NCI-H1105 (cell line): ENCODE results near the gene ZNF724.

Experiments
- DNase-seq: peaks from one replicate; lab custom pipeline; 2025; lab: John Stamatoyannopoulos, UW

ZNF724 gene

GRCh38 chr19:23241419-23241818, 8.8 kb downstream of the ZNF724 start:
- DNase-seq = no peak

GRCh38 chr19:23222998-23223652, 27.1 kb downstream of the ZNF724 start:
- DNase-seq = no peak

GRCh38 chr19:23203841-23204344, 46.3 kb downstream of the ZNF724 start:
- DNase-seq = no peak

GRCh38 chr19:23190341-23190740, 59.9 kb downstream of the ZNF724 start:
- no peak for DNase-seq

GRCh38 chr19:23183251-23183650, 66.9 kb downstream of the ZNF724 start:
- no peak for DNase-seq
